ENCODE measurements around the gene ZNF490.
"Not testable (repeated sequence)": the region's sequence is repeated elsewhere in the genome, so short reads cannot be mapped to it uniquely, and the experiment has no call there.

The ZNF490 gene

DNA sequence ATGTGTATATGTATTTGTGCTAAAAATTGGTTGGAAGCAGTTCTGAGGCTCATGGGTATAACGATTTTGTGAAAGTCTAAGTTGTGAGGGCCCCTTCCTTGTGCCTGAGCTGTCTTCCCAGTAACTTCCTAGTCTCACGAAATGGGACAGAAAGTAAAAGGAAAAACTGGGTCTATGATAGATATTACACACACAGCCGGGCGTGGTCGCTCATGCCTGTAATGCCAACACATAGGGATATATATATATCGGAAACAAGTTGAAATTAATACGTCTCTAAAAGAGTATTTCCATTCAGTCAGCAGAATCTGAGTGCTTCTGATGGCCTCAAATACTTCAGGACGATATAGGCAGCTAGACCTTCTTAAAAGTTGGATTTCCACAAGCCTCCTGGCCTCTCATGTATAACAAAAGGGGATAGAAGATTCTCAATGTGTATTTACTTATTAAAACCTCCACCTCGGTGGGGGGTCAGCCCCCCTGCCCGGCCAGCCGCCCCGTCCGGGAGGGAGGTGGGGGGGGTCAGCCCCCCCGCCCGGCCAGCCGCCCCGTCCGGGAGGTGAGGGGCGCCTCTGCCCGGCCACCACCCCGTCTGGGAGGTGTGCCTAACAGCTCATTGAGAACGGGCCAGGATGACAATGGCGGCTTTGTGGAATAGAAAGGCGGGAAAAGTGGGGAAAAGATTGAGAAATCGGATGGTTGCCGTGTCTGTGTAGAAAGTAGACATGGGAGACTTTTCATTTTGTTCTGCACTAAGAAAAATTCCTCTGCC is 10.8 kb upstream of the ZNF490 start:
- DNase-seq, result not testable (repeated sequence)

DNA sequence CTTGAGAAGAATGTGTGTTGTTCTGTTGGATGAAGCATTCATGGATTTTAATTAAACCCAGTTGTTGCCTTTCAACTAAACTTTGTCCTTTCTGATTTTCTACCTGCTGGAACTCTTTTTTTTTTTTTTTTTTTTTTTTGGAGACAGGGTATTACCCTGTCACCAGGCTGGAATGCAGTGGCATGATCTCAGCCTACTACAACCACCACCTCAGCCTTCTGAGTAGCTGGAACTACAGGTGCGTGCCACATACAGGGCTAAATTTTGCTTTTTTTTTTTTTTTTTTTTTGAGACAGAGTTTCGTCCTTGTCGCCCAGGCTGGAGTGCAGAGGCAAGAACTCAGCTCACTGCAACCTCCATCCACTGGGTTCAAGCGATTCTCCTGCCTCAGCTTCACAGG is 7.0 kb upstream of the ZNF490 start:
- no peak for DNase-seq

DNA sequence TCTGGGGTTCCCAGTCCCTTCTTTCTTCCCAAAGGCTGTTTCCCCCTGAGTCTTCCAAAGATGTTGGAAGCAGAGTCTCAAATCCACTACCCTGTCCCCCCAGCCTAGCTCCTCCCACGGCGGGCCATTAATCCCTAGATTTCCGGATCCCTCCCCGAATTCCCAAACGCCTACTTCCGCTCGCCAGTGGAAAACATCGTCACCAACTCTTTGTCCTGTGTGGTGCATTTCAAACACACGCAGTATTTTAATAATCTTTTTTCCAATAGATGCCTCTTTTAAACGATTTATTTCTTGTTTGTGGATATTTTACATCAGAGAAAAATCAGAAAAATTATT is 717 bp upstream of the ZNF490 start:
- no peak for DNase-seq

DNA sequence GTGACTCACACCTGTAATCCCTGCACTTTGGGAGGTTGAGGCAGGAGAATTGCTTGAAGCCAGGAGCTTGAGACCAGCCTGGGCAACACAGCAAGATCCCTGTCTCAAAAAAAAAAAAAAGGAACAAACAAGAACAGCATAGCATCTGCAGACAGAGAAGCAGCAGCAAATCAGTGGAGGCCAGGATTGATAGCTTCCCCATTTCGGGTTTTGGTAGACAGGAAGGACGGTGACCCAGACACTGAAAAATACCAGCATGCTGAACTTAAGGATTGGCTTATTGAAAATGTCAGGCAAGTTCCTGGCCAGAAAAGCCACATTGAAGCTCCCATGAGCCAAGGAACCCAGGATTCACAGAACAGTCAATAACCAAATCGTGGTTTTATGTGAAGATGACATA is 3.0 kb downstream of the ZNF490 start:
- DNase-seq, result no peak

DNA sequence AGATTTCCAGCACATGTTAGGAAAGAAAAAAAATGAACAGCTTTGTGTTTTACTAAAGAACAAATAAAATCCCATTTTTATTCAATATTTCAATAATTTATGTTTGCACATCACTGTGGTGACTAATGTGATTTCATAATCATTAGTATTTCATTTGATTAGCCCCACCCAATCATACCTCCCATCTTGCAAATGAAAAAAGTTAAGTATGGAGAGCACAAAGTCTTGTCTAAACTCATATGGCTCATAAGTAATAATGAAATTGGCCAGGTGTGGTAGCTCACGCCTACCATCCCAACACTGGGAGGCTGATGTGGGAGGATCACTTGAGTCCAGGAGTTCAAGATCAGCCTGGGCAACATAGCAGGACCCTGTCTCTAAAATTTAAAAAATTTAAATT is 3.8 kb downstream of the ZNF490 start:
- DNase-seq, result no peak

DNA sequence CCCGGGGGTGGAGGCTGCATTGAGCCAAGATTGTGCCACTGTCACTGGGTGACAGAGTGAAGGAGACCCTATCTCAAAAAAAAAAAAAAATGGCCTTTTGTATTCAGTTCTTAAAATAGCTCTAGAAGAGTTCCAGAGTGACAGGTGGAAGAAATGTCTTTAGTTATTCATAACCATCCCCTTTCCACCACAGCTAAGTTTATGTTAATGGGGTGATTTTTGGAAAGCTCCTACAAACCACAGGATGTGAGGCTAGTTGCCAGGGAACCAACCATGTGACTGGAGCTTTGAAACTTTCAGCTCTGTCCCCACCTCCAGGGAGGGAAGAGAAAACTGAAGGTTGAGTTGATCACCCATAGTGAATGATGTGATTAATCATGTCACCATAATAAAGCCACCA is 6.9 kb downstream of the ZNF490 start:
- no peak for DNase-seq

DNA sequence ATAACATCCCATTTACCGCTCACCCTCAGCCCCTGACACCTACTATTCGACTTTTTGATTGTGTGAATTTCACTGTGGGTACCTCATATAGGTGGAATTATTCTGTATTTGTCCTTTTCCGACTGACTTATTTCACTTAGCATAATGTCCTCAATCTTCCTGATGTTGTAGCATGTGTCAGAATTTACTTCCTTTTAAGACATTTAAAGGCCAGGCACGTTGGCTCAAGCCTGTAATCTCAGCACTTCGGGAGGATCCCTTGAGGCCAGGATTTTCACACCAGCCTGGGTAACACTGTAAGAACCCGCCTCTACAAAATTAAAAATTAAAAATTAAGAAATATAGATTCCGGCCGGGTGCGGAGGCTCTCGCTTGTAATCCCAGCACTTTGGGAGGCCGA is 13.0 kb downstream of the ZNF490 start:
- no peak for DNase-seq

DNA sequence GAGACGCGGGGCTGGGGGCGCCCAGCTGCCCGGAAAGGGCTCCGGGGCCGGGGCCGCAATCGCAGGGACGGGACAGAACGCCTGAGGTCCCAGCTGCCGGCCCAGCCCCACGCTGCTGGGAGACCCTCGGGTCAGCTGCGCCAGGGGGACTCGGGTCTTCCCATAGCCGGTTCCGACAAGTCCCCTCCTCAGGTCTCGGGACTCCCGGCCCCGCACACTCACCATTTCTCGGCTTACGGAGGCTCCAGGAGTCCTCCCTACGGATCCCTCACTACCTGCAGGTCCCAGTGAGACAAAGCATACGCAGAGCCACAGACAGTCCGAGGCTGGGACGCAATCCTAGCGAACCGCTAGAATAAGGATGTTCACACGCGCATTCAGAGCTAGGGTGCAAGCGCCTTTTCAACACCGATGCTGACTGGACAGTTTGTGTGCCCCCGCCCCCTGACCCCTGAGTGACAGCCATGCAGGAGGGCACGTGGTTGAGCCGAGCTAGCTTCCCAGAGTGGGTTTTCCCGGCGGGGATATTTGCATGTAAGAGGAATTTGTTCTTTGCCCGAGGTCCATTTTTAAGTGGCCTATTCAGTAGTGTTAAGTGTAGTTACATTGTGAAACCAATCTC is 13.6 kb downstream of the ZNF490 start:
- no peak for DNase-seq

DNA sequence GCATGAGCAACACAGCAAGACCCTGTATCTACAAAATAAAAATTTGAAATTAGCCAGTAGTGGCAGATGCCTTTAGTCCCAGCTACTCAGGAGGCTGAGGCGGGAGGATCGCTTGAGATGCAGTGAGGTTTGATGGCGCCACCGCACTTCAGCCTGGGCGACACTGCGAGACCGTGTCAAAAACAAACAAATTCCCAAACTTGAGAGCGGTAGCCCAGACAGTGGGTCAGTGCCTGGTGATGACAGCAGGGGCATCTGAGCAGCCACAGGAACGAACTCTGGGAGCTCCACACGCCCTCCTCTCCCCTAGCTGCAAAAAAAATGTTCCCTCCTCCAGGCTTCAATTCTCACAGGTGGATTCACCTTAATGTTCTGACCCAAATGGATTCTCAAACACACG is 14.1 kb downstream of the ZNF490 start:
- no peak for DNase-seq

DNA sequence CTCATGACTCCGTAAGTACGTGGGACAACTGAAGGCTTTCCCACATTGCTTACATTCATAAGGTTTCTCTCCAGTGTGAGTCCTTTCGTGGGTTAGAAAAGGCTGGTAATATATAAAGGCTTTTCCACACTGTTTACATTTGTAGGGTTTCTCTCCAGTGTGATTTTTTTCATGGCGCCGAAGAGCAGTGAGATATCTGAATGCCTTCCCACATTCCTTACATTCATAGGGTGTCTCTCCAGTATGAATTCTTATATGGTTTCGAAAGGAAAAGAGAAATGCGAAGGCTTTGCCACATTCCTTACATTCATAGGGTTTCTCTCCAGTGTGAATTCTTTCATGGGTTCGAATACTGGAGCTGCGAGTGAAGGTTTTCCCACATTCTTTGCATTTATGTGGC is 29.5 kb downstream of the ZNF490 start:
- no peak for DNase-seq

DNA sequence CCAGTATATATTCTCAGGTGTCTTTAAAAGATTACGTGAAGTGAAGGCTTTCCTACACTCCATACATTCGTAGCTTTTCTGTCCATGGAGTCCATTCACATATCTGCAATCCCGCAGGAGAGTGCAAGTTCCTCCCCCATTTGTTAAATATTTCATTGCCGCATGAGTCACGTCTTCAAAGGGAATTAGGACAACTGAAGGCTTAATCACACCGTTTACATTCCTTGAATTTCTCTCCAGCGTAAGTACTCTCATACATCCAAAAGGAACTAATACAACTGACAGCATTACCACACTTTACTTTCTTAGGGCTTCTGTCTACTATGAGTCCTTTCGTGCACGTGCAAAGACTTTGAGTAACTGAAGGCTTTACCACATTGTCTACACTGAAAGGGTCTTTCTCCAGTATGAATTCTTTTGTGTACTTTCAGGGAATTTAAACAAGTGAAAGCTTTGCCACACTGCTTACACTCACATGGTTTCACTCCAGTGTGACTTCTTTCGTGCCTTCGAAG is 30.4 kb downstream of the ZNF490 start:
- DNase-seq, result no peak

DNA sequence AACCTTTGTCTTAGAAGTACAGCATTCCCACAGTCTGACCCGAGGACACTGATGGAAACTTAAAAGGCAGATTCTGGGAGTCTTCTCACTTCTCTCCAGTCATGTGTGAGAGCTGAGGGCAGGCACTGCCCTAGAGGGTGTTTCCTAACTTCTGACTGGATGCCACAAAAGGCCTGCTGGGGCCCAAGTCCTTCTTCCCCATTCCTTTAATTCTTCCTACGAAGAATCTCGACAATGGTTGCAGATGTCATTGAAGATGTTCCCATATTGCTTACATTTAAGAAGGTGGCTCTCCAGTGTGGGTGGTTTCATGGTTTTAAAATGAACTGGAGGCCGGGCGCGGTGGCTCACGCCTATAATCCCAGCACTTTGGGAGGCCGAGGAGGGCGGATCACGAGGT is 32.0 kb downstream of the ZNF490 start:
- DNase-seq, result no peak

DNA sequence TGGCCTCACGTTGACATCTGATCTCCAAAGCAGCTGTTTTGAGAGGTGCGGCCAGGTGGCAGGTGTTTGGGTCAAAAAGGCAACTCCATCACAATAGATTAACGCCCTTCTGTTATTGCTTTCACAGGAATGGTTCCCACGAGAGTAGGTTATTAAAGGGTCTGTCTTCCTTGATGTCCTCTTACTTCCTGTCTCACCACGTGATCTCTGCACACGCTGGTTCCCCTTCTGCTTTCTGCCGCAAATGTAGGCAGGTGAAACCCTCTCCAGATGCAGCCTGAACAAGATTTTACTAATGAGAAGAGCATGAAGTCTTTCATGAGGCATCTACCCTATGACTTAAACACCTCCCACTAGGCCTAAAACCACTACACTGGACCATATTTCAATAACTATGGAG is 36.6 kb downstream of the ZNF490 start:
- peak; percentile 8 for DNase-seq

DNA sequence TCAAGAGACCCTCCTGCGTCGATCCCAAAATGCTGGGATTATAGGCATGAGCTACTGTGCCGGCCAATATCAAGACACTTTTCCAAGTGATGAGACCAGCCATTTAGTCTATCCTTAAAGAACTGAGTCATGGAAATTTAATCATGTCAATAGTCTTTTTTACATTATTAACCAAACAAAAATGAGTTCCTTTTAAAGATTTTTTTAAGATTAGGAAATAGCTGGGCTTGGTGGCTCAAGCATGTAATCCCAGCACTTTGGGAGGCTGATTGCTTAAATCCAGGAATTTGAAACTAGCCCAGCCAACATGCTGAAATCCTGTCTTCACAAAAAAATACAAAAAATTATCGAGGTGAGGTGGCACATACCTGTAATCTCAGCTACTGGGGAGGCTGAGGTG is 42.7 kb downstream of the ZNF490 start:
- no peak for DNase-seq

DNA sequence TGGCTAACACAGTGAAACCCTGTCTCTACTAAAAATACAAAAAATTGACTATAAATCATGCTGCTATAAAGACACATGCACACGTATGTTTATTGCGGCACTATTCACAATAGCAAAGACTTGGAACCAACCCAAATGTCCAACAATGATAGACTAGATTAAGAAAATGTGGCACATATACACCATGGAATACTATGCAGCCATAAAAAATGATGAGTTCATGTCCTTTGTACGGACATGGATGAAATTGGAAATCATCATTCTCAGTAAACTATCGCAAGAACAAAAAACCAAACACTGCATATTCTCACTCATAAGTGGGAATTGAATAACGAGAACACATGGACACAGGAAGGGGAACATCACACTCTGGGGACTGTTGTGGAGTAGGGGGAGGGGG is 44.2 kb downstream of the ZNF490 start:
- not testable (repeated sequence) for DNase-seq

DNA sequence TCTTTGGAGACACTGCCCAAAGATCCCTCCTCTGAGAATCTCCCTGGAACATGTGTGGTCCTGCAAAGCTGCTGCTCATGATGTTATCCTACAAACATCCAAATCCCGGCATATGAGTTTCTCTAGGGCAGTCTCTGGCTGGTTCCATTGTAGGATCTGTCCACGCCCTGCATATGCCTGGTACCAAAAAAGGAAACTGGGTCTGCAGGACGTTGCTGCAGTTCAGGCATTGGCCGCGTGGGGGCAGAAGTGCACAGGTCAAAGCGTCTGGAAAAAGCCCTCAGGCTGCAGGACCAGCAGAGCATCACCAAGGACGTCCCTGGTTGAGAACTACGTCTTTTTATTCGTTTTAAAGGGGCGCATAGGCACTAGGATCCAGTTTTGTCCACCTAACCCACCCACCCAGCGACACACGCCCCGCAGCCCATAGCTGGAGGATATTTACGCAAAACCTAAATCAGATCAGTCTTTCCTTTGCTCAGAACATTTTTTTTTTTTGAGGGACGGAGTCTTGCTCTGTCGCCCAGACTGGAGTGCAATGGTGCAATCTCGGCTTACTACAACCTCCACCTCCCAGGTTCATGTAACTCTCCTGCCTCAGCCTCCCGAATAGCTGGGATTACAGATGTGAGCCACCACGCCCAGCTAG is 46.5 kb downstream of the ZNF490 start:
- peak; percentile 68 for DNase-seq

DNA sequence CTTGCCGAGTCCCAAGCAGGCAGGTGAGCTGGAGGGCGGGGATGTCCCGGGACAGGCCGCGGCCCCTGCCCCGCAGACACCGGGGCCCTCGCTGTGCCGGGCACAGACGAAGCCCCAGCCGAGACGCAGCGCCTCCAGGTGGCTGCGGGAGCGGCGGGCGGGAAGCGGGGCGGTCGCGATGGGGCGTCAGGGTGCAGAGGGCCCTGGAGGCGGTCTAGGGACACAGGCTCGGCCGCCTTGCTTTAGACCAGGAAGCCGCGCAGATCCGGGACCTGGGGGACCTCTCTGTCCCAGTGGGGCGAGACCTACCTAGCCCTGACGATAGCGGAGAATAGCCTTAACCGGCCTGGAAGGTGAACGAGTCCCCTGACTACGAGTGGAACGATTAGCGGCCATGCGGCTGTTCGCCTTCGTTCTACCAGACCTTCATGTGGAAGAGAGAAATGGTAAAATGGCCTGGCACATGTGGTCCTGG is 55.1 kb downstream of the ZNF490 start:
- DNase-seq, result no peak

DNA sequence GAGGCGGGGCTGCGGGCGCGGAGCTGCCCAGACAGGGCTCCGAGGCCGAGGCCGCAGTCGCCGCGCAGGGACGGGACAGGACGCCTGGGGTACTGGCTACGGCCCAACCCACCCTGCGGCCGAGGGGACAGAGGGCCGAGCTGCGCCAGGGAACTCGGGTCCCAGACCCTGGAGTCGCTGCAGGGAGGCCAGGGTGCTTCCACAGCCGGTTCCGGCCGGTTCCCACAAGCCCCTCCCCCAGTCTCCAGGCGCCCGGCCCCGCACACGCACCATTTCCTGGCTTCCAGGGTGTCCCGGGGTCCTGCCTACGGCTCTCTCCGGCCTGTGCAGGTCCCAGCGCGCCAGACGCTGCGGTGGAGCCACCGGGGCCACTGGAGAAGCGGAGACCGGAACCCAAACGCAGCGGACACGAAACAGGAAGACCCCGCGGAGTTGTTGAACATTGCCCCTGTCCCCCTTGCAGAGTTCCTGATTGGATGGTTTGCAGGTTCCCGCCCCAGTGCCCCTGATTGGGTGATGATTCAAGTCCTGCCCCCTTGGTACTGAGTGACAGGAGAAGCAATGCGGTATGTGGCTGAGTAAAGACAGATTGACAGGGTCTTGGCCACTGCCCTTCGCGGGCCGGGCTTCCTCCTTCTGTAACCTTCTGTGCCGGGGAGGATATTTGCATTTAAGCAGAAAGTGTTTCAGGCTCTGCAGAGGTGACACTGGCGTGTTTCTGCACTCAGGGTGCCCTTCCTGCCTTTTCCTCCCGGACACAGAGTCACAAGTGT is 59.4 kb downstream of the ZNF490 start, which contains the start of gene ZNF564:
ZNF564 (minus strand) TSS at position 423 of the 773 bp plus-strand sequence; CDS start at position 273, 150 bp downstream.
- peak; percentile 98 for DNase-seq

DNA sequence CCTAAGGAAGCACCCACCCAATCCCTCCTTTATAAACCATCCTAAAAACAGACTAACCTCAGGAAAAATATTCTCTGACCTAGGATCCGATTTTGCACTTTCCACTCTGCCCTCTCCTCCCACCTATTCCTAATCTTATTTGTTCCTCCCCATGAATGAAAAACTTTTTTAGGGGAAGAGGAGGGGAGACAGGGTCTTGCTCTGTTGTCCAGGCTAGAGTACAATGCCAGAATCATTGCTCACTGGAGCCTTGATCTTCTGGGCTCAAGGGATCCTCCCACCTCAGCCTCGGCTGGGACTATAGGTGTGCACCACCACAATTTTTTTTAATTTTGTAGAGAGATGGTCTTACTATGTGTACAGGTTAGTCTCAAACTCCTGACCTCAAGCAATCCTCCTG is 63.7 kb downstream of the ZNF490 start:
- DNase-seq, result no peak

DNA sequence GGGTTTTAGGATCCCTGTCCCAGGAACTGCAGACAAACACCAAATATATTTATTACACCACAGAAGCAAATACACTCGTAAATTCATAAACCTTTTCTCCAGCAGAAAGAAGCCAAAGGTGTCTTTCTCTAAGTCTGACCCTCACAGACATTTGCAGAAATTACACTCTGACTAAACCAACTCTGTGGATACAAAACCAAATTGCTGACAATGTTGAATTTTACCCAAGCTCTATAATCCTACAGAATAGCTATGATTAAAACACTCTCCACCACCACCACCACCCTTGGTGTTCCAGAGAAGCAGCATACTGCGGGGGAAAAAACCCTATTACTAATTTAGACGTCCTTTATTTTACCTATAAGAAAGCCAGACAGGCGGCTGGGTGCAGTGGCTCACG is 64.5 kb downstream of the ZNF490 start:
- no peak for DNase-seq

DNA sequence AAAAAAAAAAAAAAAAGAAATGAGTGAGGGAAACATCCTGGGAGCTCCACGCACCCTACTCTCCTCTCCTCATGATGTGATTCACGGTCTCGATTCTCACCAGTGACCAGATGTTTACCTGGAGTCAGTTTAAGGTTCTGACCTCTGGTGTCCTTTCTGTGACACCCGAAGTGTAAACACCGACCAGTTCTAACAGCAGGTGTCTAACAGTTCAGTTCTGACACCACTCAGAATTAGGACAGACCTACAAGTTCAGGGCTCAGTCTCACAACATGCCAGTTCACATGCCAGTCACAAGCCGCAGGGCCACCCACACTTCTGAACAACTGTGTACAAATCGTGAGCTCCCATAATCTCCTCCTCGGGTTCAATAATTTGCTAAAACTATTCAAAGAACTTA is 65.3 kb downstream of the ZNF490 start:
- no peak for DNase-seq

DNA sequence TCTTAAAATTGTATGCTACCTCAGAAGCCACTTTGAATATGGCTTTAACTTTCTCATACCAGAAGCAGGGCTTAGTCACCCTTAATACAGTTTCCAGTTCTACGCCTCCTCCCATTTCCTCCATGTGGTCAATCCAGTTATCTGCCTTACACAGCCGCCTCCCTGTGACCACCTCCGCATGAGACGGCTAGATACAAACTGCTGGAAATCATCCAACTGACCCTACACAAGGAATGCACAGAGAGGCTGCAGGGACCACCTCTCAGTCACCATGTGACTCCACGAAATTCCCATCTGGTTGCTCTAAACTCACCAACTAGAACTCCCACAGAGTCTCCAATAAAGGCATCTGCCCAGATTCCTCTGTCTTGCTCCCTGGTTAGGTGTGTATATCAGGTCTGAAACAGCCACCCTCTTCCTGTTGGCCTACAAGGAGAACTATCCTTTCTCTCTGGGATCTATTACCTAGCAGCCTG is 66.2 kb downstream of the ZNF490 start:
- DNase-seq, result peak; percentile 49

DNA sequence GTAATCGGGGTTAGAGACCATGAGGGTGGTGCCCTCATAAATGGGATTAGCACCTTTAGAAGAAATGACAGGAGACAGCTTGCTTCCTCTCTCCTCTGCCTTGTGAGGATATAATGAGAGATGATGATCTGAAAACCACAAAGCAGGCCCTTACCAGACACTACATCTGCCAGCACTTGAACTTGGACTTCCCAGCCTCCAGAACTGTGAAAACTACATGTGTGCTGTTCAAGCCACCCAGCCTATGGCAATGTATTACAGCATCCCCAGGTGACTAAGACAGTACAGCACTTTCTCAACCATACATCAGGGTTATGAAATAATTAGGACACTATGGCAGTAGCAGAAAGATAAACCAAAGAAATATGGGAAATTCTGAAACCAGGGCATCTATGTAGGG is 66.8 kb downstream of the ZNF490 start:
- DNase-seq, result no peak

Measured in GDM1 (cell line).